Measurements from ENCODE around the gene MYORG. TPM values are rescaled to one million over a fixed set of nuclear protein-coding genes. Genes with fewer than 3 reads are reported as not detected.

Gene MYORG
- total RNA-seq, 3 donors from 2014 or later (not counting 1 experiment from before 2014, with no cell fraction given) = 0.58 to 0.93 (median 0.92) TPM

DNA sequence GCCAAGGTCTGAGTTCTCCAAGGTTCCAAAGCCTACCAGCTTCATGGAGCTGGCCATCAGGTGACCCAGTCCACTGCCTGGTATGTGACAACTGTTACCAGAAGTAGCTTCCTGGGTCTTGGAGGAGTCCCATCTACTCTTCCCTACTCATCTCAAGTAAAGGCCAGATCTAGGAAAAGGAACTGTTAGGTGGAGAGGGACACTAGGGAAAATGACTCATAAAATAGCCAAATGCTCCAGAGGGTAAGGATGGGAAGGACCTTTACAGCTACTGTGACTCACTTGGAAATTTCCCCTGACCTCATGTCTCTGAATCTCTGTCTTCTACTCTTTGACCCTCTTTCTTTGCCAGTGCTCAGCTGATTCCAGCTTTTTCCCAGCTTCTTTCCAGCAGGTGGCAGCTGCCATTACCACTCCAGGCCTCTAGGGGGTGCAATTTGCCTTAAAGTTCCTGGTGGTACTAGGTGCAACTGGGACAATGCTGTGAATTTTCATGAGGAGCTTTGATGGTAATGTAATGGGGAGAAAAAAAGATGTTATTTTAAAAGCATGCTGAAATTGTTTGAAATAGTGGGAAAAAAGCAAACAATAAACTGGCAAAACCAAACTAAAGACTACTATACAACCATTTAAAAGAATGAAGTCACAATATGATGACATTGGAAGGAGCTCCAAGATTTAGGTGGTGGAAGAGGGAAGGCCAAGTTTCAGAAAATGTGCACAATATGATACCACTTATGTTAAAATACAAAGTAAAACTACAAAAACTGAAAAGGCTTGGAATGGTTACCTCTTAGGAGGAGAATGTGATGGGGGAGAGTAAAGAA, 27.1 kb upstream of the MYORG start:
- H3K36me3 Mint-ChIP-seq = no peaks in the 10 kb centered on the region
- H3K4me1 Mint-ChIP-seq = no peaks in the 10 kb centered on the region
- H3K9me3 ChIP-seq (ENCODE audit: control insufficient read depth, insufficient read depth, low read length) = no peaks in the 10 kb centered on the region
- TF ChIP-seq, protein P1, sequence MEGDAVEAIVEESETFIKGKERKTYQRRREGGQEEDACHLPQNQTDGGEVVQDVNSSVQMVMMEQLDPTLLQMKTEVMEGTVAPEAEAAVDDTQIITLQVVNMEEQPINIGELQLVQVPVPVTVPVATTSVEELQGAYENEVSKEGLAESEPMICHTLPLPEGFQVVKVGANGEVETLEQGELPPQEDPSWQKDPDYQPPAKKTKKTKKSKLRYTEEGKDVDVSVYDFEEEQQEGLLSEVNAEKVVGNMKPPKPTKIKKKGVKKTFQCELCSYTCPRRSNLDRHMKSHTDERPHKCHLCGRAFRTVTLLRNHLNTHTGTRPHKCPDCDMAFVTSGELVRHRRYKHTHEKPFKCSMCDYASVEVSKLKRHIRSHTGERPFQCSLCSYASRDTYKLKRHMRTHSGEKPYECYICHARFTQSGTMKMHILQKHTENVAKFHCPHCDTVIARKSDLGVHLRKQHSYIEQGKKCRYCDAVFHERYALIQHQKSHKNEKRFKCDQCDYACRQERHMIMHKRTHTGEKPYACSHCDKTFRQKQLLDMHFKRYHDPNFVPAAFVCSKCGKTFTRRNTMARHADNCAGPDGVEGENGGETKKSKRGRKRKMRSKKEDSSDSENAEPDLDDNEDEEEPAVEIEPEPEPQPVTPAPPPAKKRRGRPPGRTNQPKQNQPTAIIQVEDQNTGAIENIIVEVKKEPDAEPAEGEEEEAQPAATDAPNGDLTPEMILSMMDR (IDR thresholded peaks at IDR 0.05) = peak; percentile 96
- peaks cover 18% of the 10 kb centered on the region for H3K36me3 ChIP-seq (ENCODE audit: control insufficient read depth, insufficient read depth, low read length)
- intact Hi-C loops (cut with micrococcal nuclease) = loop anchor here (1.0 kb wide), 2 partner anchors 97 to 200 kb away; no protein-coding TSS in a partner anchor
- H3K27me3 ChIP-seq (ENCODE audit: control insufficient read depth, insufficient read depth, low read length) = no peaks in the 10 kb centered on the region
- ATAC-seq = peak in 2 of 3 donors; percentile 62 to 70
- no peak overlapping the region for H3K27ac ChIP-seq (ENCODE audit: low read length)
- H3K27ac Mint-ChIP-seq = no peak overlapping the region
- peak; percentile 41 to 73 for DNase-seq
- H3K9me3 Mint-ChIP-seq = no peaks in the 10 kb centered on the region
- H3K4me1 ChIP-seq (ENCODE audit: control insufficient read depth, insufficient read depth, low read length) = no peaks in the 10 kb centered on the region
- H3K4me3 ChIP-seq (ENCODE audit: low read length) = no peak overlapping the region
- H3K27me3 Mint-ChIP-seq (ENCODE audit: low read depth in 2 of 2) = no peaks in the 10 kb centered on the region
- no peak overlapping the region for H3K4me3 Mint-ChIP-seq

GRCh38 chr9:34400686-34401602, 24.2 kb upstream of the MYORG start:
- Mint-ChIP-seq H3K4me1 (no peaks in the 10 kb centered on the region), H3K27ac (no peak overlapping the region), H3K36me3 (no peaks in the 10 kb centered on the region), H3K27me3 (ENCODE audit: low read depth in 2 of 2) (no peaks in the 10 kb centered on the region), H3K9me3 (no peaks in the 10 kb centered on the region), H3K4me3 (no peak overlapping the region)
- Histone ChIP-seq H3K36me3 (ENCODE audit: control insufficient read depth, insufficient read depth, low read length) (peaks cover 20% of the 10 kb centered on the region), H3K27ac (ENCODE audit: low read length) (no peak overlapping the region), H3K9me3 (ENCODE audit: control insufficient read depth, insufficient read depth, low read length) (no peaks in the 10 kb centered on the region), H3K4me3 (ENCODE audit: low read length) (no peak overlapping the region), H3K4me1 (ENCODE audit: control insufficient read depth, insufficient read depth, low read length) (no peaks in the 10 kb centered on the region), H3K27me3 (ENCODE audit: control insufficient read depth, insufficient read depth, low read length) (no peaks in the 10 kb centered on the region)
- ATAC-seq (no peak), DNase-seq (no peak)
- 94% methylated on average over 40 of the region's 40 CpGs for WGBS (ENCODE audit: insufficient coverage)
- TF ChIP-seq, protein P1 (IDR thresholded peaks at IDR 0.05) = no peak
- intact Hi-C loops (cut with micrococcal nuclease) = no loop called here

- no peaks in the 10 kb centered on the region for H3K9me3 ChIP-seq (ENCODE audit: control insufficient read depth, insufficient read depth, low read length)
- H3K27ac ChIP-seq (ENCODE audit: low read length) = no peak overlapping the region
- H3K27me3 ChIP-seq (ENCODE audit: control insufficient read depth, insufficient read depth, low read length) = no peaks in the 10 kb centered on the region
- Mint-ChIP-seq H3K4me3 (no peak overlapping the region), H3K9me3 (no peaks in the 10 kb centered on the region), H3K27ac (no peak overlapping the region), H3K4me1 (no peaks in the 10 kb centered on the region), H3K36me3 (no peaks in the 10 kb centered on the region), H3K27me3 (ENCODE audit: low read depth in 2 of 2) (no peaks in the 10 kb centered on the region)
- WGBS (ENCODE audit: insufficient coverage) = 95% methylated on average over 12 of the region's 12 CpGs
- peaks cover 20% of the 10 kb centered on the region for H3K36me3 ChIP-seq (ENCODE audit: control insufficient read depth, insufficient read depth, low read length)
- intact Hi-C loops (cut with micrococcal nuclease) = no loop called here
- ATAC-seq (no peak), DNase-seq (no peak)
- TF ChIP-seq, protein P1 (IDR thresholded peaks at IDR 0.05) = no peak
- H3K4me1 ChIP-seq (ENCODE audit: control insufficient read depth, insufficient read depth, low read length) = no peaks in the 10 kb centered on the region
- no peak overlapping the region for H3K4me3 ChIP-seq (ENCODE audit: low read length)
These were observed 23.6 kb upstream of the MYORG start for GRCh38 chr9:34400275-34400674.
